GM19035 (cell line): ENCODE data around the gene CACNG5.

ENCODE experiments used
- ATAC-seq: cut with Tn5 transposase; IDR thresholded peaks from one replicate; pipeline ENCODE4 v1.9.1; 2021; ENCODE audit not compliant: unreplicated experiment

Gene CACNG5, protein sequence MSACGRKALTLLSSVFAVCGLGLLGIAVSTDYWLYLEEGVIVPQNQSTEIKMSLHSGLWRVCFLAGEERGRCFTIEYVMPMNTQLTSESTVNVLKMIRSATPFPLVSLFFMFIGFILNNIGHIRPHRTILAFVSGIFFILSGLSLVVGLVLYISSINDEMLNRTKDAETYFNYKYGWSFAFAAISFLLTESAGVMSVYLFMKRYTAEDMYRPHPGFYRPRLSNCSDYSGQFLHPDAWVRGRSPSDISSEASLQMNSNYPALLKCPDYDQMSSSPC

DNA sequence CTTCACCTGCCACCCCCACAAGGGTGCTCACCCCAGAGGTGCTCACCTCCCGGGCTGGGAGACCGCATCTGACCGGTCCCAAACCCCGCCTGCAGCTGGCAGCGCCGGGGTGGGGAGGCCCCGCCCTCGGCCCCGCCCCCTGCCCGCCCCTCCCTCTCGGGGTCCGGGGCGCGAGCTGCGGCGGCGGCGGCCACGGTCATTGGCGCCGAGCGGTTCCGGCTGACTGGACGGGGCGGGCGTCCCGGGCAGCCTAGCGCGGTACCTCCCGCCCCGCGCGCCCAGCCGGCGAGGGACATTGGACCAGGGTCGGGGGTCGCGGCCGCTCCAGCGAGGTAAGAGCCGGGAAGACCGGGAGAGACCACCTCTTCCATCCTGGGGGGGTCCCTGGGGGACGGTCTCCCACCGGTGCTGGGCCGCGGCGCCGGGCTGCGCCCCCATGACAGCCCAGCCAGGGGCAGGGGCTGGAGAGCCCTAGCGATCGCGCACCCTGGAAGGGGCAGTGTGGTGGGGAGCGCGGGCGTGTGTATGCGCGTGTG, at the start of gene CACNG5:
Gene CACNG5, plus strand, starts transcription at position 199 of the 536 bp plus-strand sequence. CDS start 42,216 bp downstream, outside the sequence.
- ATAC-seq: no peak

GRCh38 chr17:66786107-66786506, 48.8 kb upstream of the CACNG5 start:
- ATAC-seq: no peak

GRCh38 chr17:66787914-66788313, 47.0 kb upstream of the CACNG5 start:
- no peak for ATAC-seq

GRCh38 chr17:66789093-66789492, 45.8 kb upstream of the CACNG5 start:
- no peak for ATAC-seq

GRCh38 chr17:66789961-66790437, 44.9 kb upstream of the CACNG5 start:
- no peak for ATAC-seq

DNA sequence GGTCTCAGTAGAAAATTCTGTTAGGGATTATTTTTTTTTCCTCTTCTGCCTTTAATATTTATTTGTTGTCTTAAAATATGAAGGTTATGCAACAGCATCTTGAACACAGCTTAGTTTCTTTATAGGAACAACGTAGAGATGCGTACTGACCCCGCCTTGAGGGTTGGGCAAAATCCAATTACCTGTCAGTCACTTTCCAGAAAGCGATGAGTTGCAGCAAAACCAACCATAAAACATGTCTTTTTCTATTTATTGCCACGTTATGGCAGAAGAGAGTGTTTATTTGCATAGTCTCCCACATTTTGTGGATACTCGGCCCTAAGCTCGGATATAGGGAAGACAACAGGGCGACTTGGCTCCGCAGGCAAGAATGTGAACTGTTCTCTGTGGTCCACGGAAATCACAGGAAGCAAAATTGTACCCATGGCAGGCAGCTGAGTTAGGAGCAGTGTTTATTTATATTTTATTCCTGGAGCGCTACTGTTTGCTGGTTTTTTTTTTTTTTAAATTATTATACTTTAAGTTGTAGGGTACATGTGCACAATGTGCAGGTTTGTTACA, 44.3 kb upstream of the CACNG5 start:
- ATAC-seq: no peak

DNA sequence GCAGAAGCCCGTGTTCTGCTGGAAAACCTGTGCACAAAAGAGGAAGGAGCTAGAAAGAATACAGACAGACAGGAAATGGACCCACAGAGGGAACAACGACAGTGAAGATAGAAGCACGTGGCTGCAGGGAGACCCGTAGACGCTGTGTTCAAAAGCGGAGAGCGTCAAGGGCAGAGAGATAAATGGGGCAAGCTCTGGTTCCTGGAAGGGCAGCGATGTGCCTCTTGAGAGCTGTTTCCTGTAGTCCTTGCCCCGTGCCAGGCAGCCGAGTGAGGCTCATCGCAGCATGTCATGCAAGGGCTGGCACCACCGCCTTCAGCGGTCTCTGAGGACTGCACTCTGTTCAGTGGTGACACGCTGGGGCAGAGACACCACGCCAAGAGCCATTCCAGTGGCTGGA, 43.6 kb upstream of the CACNG5 start:
- no peak for ATAC-seq

DNA sequence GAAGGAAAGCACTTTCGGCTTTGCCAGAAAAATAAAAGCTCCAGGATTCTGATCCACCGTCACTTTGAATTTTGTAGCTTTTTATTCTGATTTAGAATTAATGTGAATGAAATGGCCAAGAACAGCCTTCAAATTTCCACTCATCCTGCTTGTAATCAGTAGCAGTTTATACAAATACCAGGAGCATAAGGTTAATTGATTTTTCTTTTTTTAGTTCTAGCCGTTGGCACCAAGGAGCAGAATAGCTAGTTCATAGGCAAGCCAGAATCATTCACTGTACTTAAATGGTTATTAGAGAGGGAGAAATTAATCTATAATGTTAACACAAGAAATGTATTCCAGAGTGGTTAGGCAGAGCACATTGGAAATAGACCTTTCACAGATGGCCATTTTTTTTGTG, 41.1 kb upstream of the CACNG5 start:
- no peak for ATAC-seq

- ATAC-seq: no peak
Observed at GRCh38 chr17:66795486-66795885, 39.4 kb upstream of the CACNG5 start.

- no peak for ATAC-seq
Observed at GRCh38 chr17:66799849-66800537, 34.9 kb upstream of the CACNG5 start.

DNA sequence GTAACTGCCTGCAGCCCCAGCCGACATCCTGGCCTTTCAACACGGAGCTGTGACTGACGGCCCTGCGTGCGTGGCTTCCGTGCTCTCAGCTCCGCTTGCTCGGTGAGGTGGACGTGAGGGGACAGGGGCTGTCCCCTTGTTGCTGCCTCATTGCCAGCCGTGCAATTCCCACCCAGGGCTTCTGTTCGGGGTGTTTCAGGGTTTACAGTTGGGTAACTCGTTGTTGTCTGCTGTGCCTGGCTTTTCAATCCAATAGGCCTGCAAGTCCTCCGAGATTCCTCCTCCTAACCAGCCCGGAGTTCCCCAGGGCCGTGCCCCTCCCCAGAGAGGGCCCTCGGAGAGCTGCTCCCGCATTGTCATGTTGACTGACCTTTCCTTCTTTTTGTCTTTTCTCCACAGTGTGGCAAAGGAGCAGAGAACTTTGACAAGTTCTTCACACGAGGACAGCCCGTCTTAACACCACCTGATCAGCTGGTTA, 31.4 kb upstream of the CACNG5 start:
- ATAC-seq: no peak

DNA sequence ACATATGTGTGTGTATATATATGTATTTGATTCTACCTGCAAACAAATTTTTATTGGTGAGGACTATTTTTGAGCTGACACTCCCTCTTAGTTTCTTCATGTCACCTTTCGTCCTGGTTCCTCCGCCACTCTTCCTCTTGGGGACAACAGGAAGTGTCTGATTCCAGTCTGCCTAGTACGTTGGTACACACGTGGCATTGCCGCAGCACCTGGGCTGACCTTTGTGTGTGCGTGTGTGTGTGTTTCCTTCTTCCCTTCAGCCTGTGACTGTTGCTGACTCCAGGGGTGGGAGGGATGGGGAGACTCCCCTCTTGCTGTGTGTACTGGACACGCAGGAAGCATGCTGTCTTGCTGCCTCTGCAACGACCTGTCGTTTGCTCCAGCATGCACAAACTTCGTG, 29.4 kb upstream of the CACNG5 start:
- no peak for ATAC-seq

DNA sequence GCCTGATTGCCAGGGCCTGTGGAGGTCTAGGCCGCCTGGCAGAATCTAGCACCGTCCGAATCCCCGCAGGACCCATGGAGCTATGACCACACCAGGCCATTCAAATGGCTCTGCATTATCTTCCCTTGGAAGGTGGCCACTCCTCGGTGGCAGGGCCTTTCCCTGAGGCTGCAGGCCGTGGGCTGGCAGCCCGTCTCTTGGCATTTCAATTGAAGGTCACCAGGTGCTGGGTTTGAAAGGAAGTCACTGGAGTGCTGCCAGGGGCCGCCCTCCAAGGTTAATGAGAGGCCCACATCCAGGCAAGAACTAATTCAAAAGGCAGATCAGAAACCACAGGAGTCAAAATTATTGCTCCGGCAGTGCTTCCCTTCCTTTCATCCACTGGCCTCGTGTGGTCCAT, 27.7 kb upstream of the CACNG5 start:
- no peak for ATAC-seq

DNA sequence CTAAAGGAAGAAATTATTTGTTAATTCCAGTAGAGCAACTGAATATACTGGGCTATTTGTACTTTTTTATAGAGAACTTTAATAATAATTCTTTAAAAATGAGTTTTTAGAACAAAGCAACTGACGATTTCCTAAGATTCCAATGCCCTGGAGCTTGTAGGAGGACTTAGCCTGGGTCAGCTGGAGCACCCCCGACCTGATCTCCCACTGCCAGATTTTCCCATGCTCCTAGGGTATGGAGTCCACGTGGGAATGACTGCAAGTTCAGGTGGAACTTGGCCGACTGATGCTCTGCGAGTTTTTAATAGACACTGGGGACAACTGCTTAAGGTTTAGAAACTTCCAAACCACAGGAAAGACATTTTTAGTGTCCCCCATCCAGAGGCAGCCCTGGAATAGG, 25.5 kb upstream of the CACNG5 start:
- ATAC-seq: no peak

DNA sequence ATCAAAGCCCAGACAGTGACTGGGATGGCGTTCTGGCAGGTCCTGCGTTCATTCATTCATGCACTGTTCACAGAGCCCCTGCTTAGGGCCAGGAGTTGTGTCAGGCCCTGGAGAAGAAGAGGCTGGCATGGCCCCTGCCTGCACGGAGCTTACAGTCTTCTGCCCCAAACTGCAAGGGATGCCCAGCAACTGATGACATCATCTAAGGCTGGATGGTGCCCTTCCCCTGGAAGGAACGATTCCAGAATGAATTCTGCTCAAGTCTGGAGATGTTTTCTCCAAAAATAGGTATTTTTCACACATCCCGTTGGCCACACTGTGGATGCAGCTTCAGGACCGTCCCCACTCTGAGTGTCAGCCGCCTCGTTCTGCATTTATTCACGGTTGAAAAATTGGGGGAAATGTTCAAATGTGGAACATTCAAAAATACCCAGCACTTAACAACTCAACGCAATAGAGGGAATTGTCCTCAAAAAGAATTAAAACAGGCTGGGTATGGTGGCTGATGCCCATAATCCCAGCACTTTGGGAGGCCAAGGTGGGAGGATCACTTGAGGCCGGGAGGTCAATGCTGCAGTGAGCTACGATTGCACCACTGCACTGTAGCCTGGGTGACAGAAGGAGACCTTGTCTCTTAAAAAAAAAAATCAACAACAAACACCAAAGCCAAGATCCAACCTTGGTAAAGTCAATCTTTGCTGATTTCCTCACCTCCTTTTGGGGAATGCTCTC, 23.8 kb upstream of the CACNG5 start:
- ATAC-seq: no peak

DNA sequence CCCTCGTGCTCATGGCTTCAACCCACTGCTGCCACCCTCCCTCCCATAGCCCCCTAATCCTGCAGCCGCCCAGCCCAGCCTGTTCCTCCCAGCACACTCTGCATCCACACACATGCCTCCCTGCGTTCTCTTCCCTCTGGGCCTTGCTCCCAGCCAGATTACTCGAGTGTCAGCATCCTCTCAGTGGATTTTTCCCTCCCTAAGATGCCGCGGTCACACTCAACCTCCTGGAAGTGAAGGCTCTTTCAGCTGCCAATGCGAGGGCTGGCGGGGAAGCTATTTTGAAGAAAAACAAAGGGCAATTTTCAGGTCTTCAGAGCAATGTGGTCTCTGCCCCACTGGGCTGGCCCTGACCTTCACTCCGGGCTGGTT, 23.2 kb upstream of the CACNG5 start:
- ATAC-seq: no peak

DNA sequence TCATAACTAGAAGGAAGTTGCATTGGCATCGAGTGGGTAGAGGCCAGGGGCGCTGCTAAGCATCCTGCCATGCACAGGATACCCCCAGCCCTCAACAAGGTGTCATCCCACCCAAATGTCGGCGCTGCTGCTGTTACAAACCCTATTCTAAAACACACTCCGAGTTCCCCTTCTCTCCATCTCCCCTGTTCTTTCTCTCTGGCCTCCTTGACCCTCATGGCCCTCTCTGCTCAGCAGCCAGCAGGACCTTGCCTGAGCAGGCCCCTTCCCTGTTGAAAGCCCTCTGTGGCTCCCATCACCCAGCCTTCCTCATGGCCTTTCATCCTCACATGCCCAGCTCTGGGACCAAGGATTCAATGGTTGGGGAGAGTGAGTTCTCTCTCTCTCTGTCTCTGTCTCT, 22.3 kb upstream of the CACNG5 start:
- no peak for ATAC-seq

GRCh38 chr17:66813296-66813695, 21.6 kb upstream of the CACNG5 start:
- ATAC-seq: no peak

DNA sequence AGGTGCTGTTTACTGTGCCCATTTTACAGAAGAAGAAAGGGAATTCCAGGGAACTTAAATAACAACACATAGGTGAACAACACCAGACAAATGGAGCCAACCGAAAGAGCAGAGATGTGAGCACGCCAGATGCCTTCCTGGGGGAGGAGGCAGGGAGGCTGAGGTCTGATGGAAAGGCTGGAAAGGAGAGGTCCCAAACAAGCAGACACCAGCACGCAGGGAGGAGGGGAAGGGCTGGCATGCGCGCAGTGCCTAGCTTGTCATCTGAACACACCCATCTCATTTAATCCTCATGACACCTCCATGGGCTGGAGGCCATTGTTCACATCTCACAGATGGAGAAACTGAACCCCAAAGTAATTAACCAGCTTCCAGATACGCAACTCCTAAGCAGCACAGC, 20.9 kb upstream of the CACNG5 start:
- ATAC-seq: no peak

DNA sequence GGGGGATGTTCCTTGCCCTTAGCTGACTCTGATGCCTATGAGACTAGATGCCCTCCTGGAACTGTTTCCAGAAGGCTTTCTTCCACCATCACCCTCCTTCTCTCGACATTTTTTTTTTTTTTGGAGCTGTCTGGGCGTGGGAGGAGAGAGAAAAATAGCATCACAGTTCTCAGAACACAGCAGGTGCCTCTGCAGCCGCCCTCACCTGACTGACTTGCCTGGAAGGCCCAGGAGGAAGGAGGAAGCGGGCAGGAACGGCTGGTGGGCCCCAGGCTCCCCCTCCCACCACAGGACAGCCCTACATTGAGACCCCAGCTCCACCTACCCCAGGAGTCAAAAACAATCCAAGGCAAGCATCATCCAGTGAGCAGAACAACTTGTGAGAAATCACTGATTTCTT, 20.3 kb upstream of the CACNG5 start:
- ATAC-seq: no peak

GRCh38 chr17:66817750-66818149, 17.2 kb upstream of the CACNG5 start:
- no peak for ATAC-seq
